Memory B cell (primary cell): ENCODE data around the gene CDC42BPB.

Experiments
- ATAC-seq: fragments of 150-1000 bp; cut with Tn5 transposase; 2 replicates; pipeline ENCODE4 v1.10.0; 2021; ENCODE audit warnings: low read depth, mild to moderate bottlenecking, moderate library complexity
- DNase-seq, 2 donors: peaks; one replicate each; pipeline ENCODE4 v3.0.0; 2022; ENCODE audit warnings: low spot score in 2 of 2
- H3K27ac Mint-ChIP-seq: one replicate; pipeline ENCODE4 v1.8.0; 2022; ENCODE audit warnings: mild to moderate bottlenecking, moderate library complexity, mixed read lengths
- H3K27me3 Mint-ChIP-seq: one replicate; pipeline ENCODE4 v1.8.0; 2022; ENCODE audit warnings: mixed read lengths
- H3K36me3 Mint-ChIP-seq: one replicate; pipeline ENCODE4 v1.8.0; 2022; ENCODE audit warnings: mild to moderate bottlenecking, mixed read lengths
- H3K4me1 Mint-ChIP-seq: one replicate; pipeline ENCODE4 v1.8.0; 2022; ENCODE audit warnings: mixed read lengths
- H3K4me3 Mint-ChIP-seq: one replicate; pipeline ENCODE4 v1.8.0; 2022; ENCODE audit warnings: mild to moderate bottlenecking, moderate library complexity, mixed read lengths
- H3K9me3 Mint-ChIP-seq: one replicate; pipeline ENCODE4 v1.8.0; 2022; ENCODE audit warnings: mixed read lengths

Gene CDC42BPB

GRCh38 chr14:103099081-103099732 lies 41.9 kb upstream of the CDC42BPB start:
- H3K9me3 Mint-ChIP-seq = no peaks in the 10 kb centered on the region
- ATAC-seq (no peak), DNase-seq (no peak)
- H3K27me3 Mint-ChIP-seq = peaks cover 11% of the 10 kb centered on the region
- peaks cover 17% of the 10 kb centered on the region for H3K4me1 Mint-ChIP-seq
- no peaks in the 10 kb centered on the region for H3K36me3 Mint-ChIP-seq
- no peak overlapping the region for H3K4me3 Mint-ChIP-seq
- no peak overlapping the region for H3K27ac Mint-ChIP-seq

GRCh38 chr14:103097994-103098957 lies 40.9 kb upstream of the CDC42BPB start:
- Mint-ChIP-seq H3K36me3 (no peaks in the 10 kb centered on the region), H3K27ac (no peak overlapping the region)
- DNase-seq = no peak

GRCh38 chr14:103097244-103097993 lies 40.1 kb upstream of the CDC42BPB start:
- Mint-ChIP-seq H3K4me1 (peaks cover 13% of the 10 kb centered on the region), H3K9me3 (no peaks in the 10 kb centered on the region), H3K36me3 (no peaks in the 10 kb centered on the region), H3K27ac (no peak overlapping the region), H3K27me3 (peaks cover 9% of the 10 kb centered on the region), H3K4me3 (no peak overlapping the region)
- ATAC-seq (no peak), DNase-seq (no peak)

More at GRCh38 chr14:103097994-103098957, 40.9 kb upstream of the CDC42BPB start:
- ATAC-seq = no peak
- no peaks in the 10 kb centered on the region for H3K9me3 Mint-ChIP-seq
- H3K4me3 Mint-ChIP-seq = no peak overlapping the region
- peaks cover 9% of the 10 kb centered on the region for H3K27me3 Mint-ChIP-seq
- H3K4me1 Mint-ChIP-seq = peaks cover 13% of the 10 kb centered on the region

- DNase-seq = no peak
- ATAC-seq = no peak
- no peaks in the 10 kb centered on the region for H3K9me3 Mint-ChIP-seq
- no peaks in the 10 kb centered on the region for H3K36me3 Mint-ChIP-seq
- H3K4me1 Mint-ChIP-seq = peaks cover 12% of the 10 kb centered on the region
- peaks cover 9% of the 10 kb centered on the region for H3K27me3 Mint-ChIP-seq
- no peak overlapping the region for H3K4me3 Mint-ChIP-seq
- no peak overlapping the region for H3K27ac Mint-ChIP-seq
These were observed 39.0 kb upstream of the CDC42BPB start for GRCh38 chr14:103096387-103096786.

GRCh38 chr14:103095210-103095778 lies 37.9 kb upstream of the CDC42BPB start:
- H3K36me3 Mint-ChIP-seq = no peaks in the 10 kb centered on the region
- H3K9me3 Mint-ChIP-seq = no peaks in the 10 kb centered on the region
- no peak overlapping the region for H3K27ac Mint-ChIP-seq
- no peak overlapping the region for H3K4me3 Mint-ChIP-seq
- no peak for DNase-seq
- peaks cover 9% of the 10 kb centered on the region for H3K27me3 Mint-ChIP-seq
- no peak for ATAC-seq
- H3K4me1 Mint-ChIP-seq = peaks cover 10% of the 10 kb centered on the region

- Mint-ChIP-seq H3K4me3 (no peak within 1 kb of the TSS), H3K27ac (no peak within 1 kb of the TSS), H3K9me3 (no peaks in the 10 kb centered on the region), H3K36me3 (no peaks in the 10 kb centered on the region), H3K27me3 (peaks cover 9% of the 10 kb centered on the region), H3K4me1 (peaks cover 6% of the 10 kb centered on the region)
- DNase-seq (no peak), ATAC-seq (no peak)
These were observed 37.3 kb upstream of the CDC42BPB start, which contains the start of gene EXOC3L4 for GRCh38 chr14:103094406-103095209. Gene EXOC3L4 (plus strand): TSS chr14:103094725. CDS start chr14:103100220, 5,495 bp downstream.

- Mint-ChIP-seq H3K4me1 (peaks cover 6% of the 10 kb centered on the region), H3K27me3 (peaks cover 9% of the 10 kb centered on the region), H3K36me3 (no peaks in the 10 kb centered on the region), H3K9me3 (no peaks in the 10 kb centered on the region), H3K27ac (no peak overlapping the region), H3K4me3 (no peak overlapping the region)
- DNase-seq (no peak), ATAC-seq (no peak)
These were observed 36.6 kb upstream of the CDC42BPB start for GRCh38 chr14:103093856-103094405.

- Mint-ChIP-seq H3K9me3 (no peaks in the 10 kb centered on the region), H3K4me1 (peaks cover 6% of the 10 kb centered on the region), H3K27me3 (peaks cover 9% of the 10 kb centered on the region), H3K4me3 (peak overlapping the region; percentile 51), H3K27ac (no peak overlapping the region), H3K36me3 (no peaks in the 10 kb centered on the region)
- ATAC-seq = no peak
- no peak for DNase-seq
These were observed 34.5 kb upstream of the CDC42BPB start for GRCh38 chr14:103091883-103092222.

- ATAC-seq (peak; percentile 91), DNase-seq (peak; percentile 69 to 79)
- Mint-ChIP-seq H3K36me3 (no peaks in the 10 kb centered on the region), H3K27ac (no peak overlapping the region), H3K27me3 (peaks cover 6% of the 10 kb centered on the region), H3K4me3 (peak overlapping the region; percentile 70), H3K9me3 (no peaks in the 10 kb centered on the region), H3K4me1 (peaks cover 3% of the 10 kb centered on the region)
These were observed 33.9 kb upstream of the CDC42BPB start for GRCh38 chr14:103091041-103091882.

GRCh38 chr14:103090481-103091020 lies 33.2 kb upstream of the CDC42BPB start:
- H3K27ac Mint-ChIP-seq = no peak overlapping the region
- ATAC-seq (no peak), DNase-seq (no peak)
- H3K27me3 Mint-ChIP-seq = peaks cover 7% of the 10 kb centered on the region
- peaks cover 3% of the 10 kb centered on the region for H3K4me1 Mint-ChIP-seq
- no peaks in the 10 kb centered on the region for H3K9me3 Mint-ChIP-seq
- H3K4me3 Mint-ChIP-seq = peak overlapping the region; percentile 70
- H3K36me3 Mint-ChIP-seq = no peaks in the 10 kb centered on the region

GRCh38 chr14:103089386-103090335 lies 32.3 kb upstream of the CDC42BPB start:
- no peak for ATAC-seq
- no peaks in the 10 kb centered on the region for H3K9me3 Mint-ChIP-seq
- DNase-seq = no peak
- H3K4me3 Mint-ChIP-seq = no peak overlapping the region
- peaks cover 3% of the 10 kb centered on the region for H3K4me1 Mint-ChIP-seq
- peaks cover 8% of the 10 kb centered on the region for H3K27me3 Mint-ChIP-seq
- H3K27ac Mint-ChIP-seq = no peak overlapping the region
- H3K36me3 Mint-ChIP-seq = no peaks in the 10 kb centered on the region
